Measurements from ENCODE around the gene CCDC124.

Gene CCDC124

DNA sequence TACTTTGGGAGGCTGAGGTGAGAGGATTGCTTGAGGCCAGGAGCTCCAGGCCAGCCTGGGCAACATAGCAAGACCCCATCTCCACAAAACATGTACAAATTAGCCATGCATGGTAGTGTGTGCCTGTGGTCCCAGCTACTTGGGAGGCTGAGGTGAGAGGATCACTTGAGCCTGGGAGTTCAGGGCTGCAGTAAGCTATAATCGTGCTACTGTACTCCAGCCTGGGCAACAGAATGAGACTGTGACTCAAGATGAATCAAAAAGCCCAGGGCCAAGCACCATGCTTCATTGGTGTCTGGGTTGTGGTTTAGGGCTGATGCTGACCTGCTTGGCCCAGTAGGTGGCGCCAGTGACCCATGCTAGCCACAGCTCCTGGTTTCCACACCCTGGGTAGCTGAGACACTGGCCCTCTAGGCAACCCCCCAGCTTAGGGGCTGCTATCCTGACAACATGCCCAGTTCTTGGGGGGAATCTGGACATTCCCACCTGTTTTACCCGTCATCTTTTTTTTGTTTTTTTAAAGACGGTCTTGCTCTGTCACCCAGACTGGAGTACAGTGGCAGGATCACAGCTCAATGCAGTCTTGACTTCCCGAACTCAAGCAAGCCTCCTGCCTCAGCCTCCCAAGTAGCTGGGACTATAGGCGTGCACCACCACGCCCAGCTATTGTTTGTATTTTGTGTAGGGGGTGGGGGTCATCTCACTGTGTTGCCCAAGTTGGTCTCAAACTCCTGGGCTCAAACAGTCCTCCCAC, 5.5 kb downstream of the CCDC124 start:
- Histone ChIP-seq H3K27ac (ENCODE audit: low read length) (no peak overlapping the region), H3K9ac (ENCODE audit: low read length) (no peak overlapping the region), H3K36me3 (ENCODE audit: control insufficient read depth, low read depth, low read length) (no peaks in the 10 kb centered on the region), H3K9me3 (ENCODE audit: control insufficient read depth, low read depth, low read length) (no peaks in the 10 kb centered on the region), H3K27me3 (ENCODE audit: control insufficient read depth, insufficient read depth, low read length) (no peaks in the 10 kb centered on the region), H3K4me1 (ENCODE audit: control insufficient read depth, low read depth, low read length) (peaks cover 5% of the 10 kb centered on the region), H3K4me3 (ENCODE audit: low read length) (no peak overlapping the region)

- Histone ChIP-seq H3K9me3 (ENCODE audit: control insufficient read depth, low read depth, low read length) (no peaks in the 10 kb centered on the region), H3K4me3 (ENCODE audit: low read length) (no peak overlapping the region), H3K4me1 (ENCODE audit: control insufficient read depth, low read depth, low read length) (no peaks in the 10 kb centered on the region), H3K9ac (ENCODE audit: low read length) (no peak overlapping the region), H3K36me3 (ENCODE audit: control insufficient read depth, low read depth, low read length) (no peaks in the 10 kb centered on the region), H3K27ac (ENCODE audit: low read length) (no peak overlapping the region), H3K27me3 (ENCODE audit: control insufficient read depth, insufficient read depth, low read length) (no peaks in the 10 kb centered on the region)
Observed at GRCh38 chr19:17942181-17942580, 9.4 kb downstream of the CCDC124 start.

DNA sequence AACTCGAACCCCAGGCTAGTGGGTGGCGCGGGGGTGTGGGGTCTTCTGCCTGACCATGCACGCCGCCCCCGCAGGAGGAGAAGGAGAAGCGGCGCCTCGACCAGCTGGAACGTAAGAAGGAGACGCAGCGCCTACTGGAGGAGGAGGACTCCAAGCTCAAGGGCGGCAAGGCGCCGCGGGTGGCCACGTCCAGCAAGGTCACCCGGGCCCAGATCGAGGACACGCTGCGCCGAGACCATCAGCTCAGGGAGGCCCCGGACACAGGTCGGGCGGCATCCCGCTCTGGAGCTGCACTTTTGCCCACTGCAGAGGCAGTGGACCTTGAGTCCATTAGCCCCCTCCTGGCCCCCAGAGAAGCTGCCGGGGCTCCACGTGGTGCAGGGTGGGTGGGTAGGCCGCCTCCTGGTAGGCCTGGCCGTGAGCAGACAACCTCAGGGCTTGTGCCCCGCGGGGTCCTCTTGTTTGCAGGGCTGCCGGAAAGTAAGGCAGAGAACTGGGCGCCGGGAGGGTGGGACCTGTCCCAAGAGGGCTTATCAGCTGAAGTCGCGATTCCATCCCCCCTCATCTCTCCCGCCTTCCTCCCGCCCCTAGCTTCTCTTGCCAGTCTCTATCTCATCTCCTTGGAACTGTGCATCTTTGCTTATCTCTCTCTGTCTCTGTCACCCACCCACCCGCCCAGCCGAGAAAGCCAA, 9.9 kb downstream of the CCDC124 start:
- no peak overlapping the region for H3K27ac ChIP-seq (ENCODE audit: low read length)
- H3K4me3 ChIP-seq (ENCODE audit: low read length), result no peak overlapping the region
- H3K27me3 ChIP-seq (ENCODE audit: control insufficient read depth, insufficient read depth, low read length), result no peaks in the 10 kb centered on the region
- no peaks in the 10 kb centered on the region for H3K9me3 ChIP-seq (ENCODE audit: control insufficient read depth, low read depth, low read length)
- no peak overlapping the region for H3K9ac ChIP-seq (ENCODE audit: low read length)
- no peaks in the 10 kb centered on the region for H3K4me1 ChIP-seq (ENCODE audit: control insufficient read depth, low read depth, low read length)
- no peaks in the 10 kb centered on the region for H3K36me3 ChIP-seq (ENCODE audit: control insufficient read depth, low read depth, low read length)

GRCh38 chr19:17943274-17944221, 10.7 kb downstream of the CCDC124 start:
- H3K4me3 ChIP-seq (ENCODE audit: low read length), result no peak overlapping the region
- no peaks in the 10 kb centered on the region for H3K9me3 ChIP-seq (ENCODE audit: control insufficient read depth, low read depth, low read length)
- H3K4me1 ChIP-seq (ENCODE audit: control insufficient read depth, low read depth, low read length), result no peaks in the 10 kb centered on the region
- no peak overlapping the region for H3K9ac ChIP-seq (ENCODE audit: low read length)
- no peaks in the 10 kb centered on the region for H3K27me3 ChIP-seq (ENCODE audit: control insufficient read depth, insufficient read depth, low read length)
- H3K36me3 ChIP-seq (ENCODE audit: control insufficient read depth, low read depth, low read length), result no peaks in the 10 kb centered on the region
- H3K27ac ChIP-seq (ENCODE audit: low read length), result no peak overlapping the region

GRCh38 chr19:17944301-17944700, 11.5 kb downstream of the CCDC124 start:
- Histone ChIP-seq H3K9ac (ENCODE audit: low read length) (no peak overlapping the region), H3K36me3 (ENCODE audit: control insufficient read depth, low read depth, low read length) (no peaks in the 10 kb centered on the region)

GRCh38 chr19:17946965-17947784, 14.4 kb downstream of the CCDC124 start:
- H3K27ac ChIP-seq (ENCODE audit: low read length), result peak overlapping the region; percentile 96
- H3K36me3 ChIP-seq (ENCODE audit: control insufficient read depth, low read depth, low read length), result no peaks in the 10 kb centered on the region
- H3K4me1 ChIP-seq (ENCODE audit: control insufficient read depth, low read depth, low read length), result peaks cover 20% of the 10 kb centered on the region
- peak overlapping the region; percentile 84 for H3K9ac ChIP-seq (ENCODE audit: low read length)
- H3K4me3 ChIP-seq (ENCODE audit: low read length), result peak overlapping the region; percentile 74
- H3K9me3 ChIP-seq (ENCODE audit: control insufficient read depth, low read depth, low read length), result no peaks in the 10 kb centered on the region
- H3K27me3 ChIP-seq (ENCODE audit: control insufficient read depth, insufficient read depth, low read length), result peaks cover 36% of the 10 kb centered on the region

More at GRCh38 chr19:17944301-17944700, 11.5 kb downstream of the CCDC124 start:
- H3K27me3 ChIP-seq (ENCODE audit: control insufficient read depth, insufficient read depth, low read length), result peaks cover 7% of the 10 kb centered on the region
- peaks cover 7% of the 10 kb centered on the region for H3K4me1 ChIP-seq (ENCODE audit: control insufficient read depth, low read depth, low read length)
- no peak overlapping the region for H3K27ac ChIP-seq (ENCODE audit: low read length)
- no peak overlapping the region for H3K4me3 ChIP-seq (ENCODE audit: low read length)
- no peaks in the 10 kb centered on the region for H3K9me3 ChIP-seq (ENCODE audit: control insufficient read depth, low read depth, low read length)

GRCh38 chr19:17947815-17948513, 15.1 kb downstream of the CCDC124 start:
- peaks cover 21% of the 10 kb centered on the region for H3K4me1 ChIP-seq (ENCODE audit: control insufficient read depth, low read depth, low read length)
- H3K27ac ChIP-seq (ENCODE audit: low read length), result no peak overlapping the region

GRCh38 chr19:17948514-17948900, 15.7 kb downstream of the CCDC124 start:
- peaks cover 26% of the 10 kb centered on the region for H3K4me1 ChIP-seq (ENCODE audit: control insufficient read depth, low read depth, low read length)
- no peak overlapping the region for H3K27ac ChIP-seq (ENCODE audit: low read length)
- peak overlapping the region; percentile 52 for H3K9ac ChIP-seq (ENCODE audit: low read length)

More at GRCh38 chr19:17947815-17948513, 15.1 kb downstream of the CCDC124 start:
- Histone ChIP-seq H3K9me3 (ENCODE audit: control insufficient read depth, low read depth, low read length) (no peaks in the 10 kb centered on the region), H3K27me3 (ENCODE audit: control insufficient read depth, insufficient read depth, low read length) (peaks cover 44% of the 10 kb centered on the region), H3K4me3 (ENCODE audit: low read length) (peak overlapping the region; percentile 66), H3K9ac (ENCODE audit: low read length) (peak overlapping the region; percentile 84), H3K36me3 (ENCODE audit: control insufficient read depth, low read depth, low read length) (no peaks in the 10 kb centered on the region)

DNA sequence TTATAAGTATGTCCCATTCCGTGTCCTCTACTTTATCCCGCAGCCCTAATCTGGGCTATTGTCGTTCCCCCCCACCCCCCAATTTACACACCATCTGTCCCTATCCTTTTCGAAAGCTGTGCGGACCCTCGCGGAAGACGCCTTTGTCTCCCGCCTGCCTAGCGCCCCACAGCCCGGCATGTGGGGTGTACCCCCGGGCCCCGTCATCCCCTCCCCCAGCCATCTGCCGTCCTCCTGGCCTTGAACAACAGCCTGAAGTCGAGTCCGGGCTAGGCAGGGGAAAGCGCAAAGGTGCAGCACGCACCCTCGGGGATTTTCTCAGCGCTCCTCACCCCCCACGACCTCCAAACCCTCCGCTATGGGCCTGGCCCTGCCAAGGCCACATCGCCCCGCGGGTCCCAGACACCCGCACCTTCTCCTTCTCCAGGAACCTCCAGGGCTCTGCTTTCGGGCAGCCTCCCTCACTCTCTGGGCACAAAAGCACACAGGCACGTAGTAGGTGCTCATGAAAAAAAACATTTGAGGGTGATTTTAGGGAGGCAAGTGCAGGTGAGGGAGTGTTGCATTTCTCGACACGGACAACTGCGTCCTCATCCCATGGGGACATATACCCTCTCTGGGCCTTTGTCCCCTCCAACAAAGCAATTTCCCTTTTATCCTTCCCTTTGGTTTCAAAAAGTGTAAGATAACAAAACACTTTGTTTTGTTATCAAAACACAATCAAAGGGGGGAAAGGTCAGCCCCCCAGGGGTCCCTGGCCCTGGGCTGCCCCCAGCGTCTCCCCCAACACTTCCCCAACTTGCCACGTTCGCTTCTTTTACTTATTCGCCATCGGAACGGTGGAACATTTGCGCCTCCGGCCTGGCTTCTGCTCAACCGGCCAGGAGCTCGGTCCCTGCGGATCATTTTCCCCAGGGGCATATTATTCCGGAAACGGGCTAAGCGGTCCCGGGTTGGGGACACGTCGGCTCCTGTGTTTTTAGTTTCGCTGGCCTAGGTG, 16.4 kb downstream of the CCDC124 start:
- Histone ChIP-seq H3K4me1 (ENCODE audit: control insufficient read depth, low read depth, low read length) (peaks cover 28% of the 10 kb centered on the region), H3K27me3 (ENCODE audit: control insufficient read depth, insufficient read depth, low read length) (peaks cover 55% of the 10 kb centered on the region), H3K9me3 (ENCODE audit: control insufficient read depth, low read depth, low read length) (no peaks in the 10 kb centered on the region), H3K36me3 (ENCODE audit: control insufficient read depth, low read depth, low read length) (no peaks in the 10 kb centered on the region), H3K4me3 (ENCODE audit: low read length) (peak overlapping the region; percentile 66), H3K27ac (ENCODE audit: low read length) (no peak overlapping the region), H3K9ac (ENCODE audit: low read length) (peak overlapping the region; percentile 52)

More at GRCh38 chr19:17948514-17948900, 15.7 kb downstream of the CCDC124 start:
- Histone ChIP-seq H3K36me3 (ENCODE audit: control insufficient read depth, low read depth, low read length) (no peaks in the 10 kb centered on the region), H3K4me3 (ENCODE audit: low read length) (peak overlapping the region; percentile 66), H3K9me3 (ENCODE audit: control insufficient read depth, low read depth, low read length) (no peaks in the 10 kb centered on the region), H3K27me3 (ENCODE audit: control insufficient read depth, insufficient read depth, low read length) (peaks cover 49% of the 10 kb centered on the region)

Data from iPS-18a (cell line).